Measurements from ENCODE around the gene EP400.
"Not testable (repeated sequence)": the region's sequence is repeated elsewhere in the genome, so short reads cannot be mapped to it uniquely, and the experiment has no call there.

EP400 gene

DNA sequence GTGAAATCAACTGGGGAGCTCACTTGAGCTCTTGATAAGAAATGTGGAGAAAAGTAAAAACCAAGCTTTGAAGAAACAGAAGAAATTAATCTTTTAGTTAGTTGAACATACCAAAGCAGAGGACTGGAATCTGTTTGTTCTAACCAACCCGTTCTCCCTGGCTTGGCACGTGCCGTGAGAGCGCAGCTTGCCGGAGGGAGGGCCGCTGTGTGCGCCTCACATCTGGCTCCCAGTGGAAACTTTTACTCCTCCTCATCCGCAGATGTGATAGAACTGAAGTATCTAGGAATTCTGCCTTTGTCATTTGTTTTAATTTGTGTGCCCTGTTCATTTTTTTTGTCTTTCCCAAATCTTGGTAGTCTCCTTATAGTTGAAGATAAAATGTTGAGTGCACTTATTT lies 129.5 kb downstream of the EP400 start:
- TF ChIP-seq, protein P1, sequence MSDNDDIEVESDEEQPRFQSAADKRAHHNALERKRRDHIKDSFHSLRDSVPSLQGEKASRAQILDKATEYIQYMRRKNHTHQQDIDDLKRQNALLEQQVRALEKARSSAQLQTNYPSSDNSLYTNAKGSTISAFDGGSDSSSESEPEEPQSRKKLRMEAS (IDR thresholded peaks at IDR 0.05; ENCODE audit: low read depth, low read length): no peak
- TF ChIP-seq, protein P2, sequence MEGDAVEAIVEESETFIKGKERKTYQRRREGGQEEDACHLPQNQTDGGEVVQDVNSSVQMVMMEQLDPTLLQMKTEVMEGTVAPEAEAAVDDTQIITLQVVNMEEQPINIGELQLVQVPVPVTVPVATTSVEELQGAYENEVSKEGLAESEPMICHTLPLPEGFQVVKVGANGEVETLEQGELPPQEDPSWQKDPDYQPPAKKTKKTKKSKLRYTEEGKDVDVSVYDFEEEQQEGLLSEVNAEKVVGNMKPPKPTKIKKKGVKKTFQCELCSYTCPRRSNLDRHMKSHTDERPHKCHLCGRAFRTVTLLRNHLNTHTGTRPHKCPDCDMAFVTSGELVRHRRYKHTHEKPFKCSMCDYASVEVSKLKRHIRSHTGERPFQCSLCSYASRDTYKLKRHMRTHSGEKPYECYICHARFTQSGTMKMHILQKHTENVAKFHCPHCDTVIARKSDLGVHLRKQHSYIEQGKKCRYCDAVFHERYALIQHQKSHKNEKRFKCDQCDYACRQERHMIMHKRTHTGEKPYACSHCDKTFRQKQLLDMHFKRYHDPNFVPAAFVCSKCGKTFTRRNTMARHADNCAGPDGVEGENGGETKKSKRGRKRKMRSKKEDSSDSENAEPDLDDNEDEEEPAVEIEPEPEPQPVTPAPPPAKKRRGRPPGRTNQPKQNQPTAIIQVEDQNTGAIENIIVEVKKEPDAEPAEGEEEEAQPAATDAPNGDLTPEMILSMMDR (IDR thresholded peaks at IDR 0.05; ENCODE audit: low read depth, low read length): no peak
- TF ChIP-seq POLR2A (IDR thresholded peaks at IDR 0.05; ENCODE audit: extremely low read depth, insufficient read length) (no peak), MYC (IDR thresholded peaks at IDR 0.05; ENCODE audit: low read depth, low read length) (no peak)
- H3K4me3 ChIP-seq (ENCODE audit: low read depth, low read length): no peak overlapping the region
- no peak for DNase-seq (ENCODE audit: low read depth)

DNA sequence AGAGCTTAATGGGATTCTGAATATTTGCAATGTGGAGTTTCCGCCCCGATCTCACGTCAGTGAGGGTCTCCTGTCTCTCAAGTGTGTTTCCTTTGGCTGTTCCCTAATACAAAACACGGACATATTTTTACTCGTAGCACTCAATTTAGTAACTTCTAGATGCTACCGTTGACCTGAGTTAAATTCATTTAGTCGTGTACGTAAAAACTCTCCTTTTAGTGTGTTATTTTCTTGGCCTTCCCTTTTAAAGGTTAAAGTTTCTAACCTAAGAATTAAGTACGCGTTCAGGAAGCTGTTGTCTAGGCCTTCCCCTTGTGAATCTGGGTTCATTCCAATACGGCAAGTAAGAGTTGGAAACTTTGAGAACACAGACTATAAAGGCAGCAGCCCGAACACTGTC lies 130.0 kb downstream of the EP400 start:
- TF ChIP-seq, protein P1 (IDR thresholded peaks at IDR 0.05; ENCODE audit: low read depth, low read length): no peak
- TF ChIP-seq POLR2A (IDR thresholded peaks at IDR 0.05; ENCODE audit: extremely low read depth, insufficient read length) (no peak), MYC (IDR thresholded peaks at IDR 0.05; ENCODE audit: low read depth, low read length) (no peak)
- TF ChIP-seq, protein P2 (IDR thresholded peaks at IDR 0.05; ENCODE audit: low read depth, low read length): no peak
- H3K4me3 ChIP-seq (ENCODE audit: low read depth, low read length): no peak overlapping the region
- DNase-seq (ENCODE audit: low read depth): no peak

DNA sequence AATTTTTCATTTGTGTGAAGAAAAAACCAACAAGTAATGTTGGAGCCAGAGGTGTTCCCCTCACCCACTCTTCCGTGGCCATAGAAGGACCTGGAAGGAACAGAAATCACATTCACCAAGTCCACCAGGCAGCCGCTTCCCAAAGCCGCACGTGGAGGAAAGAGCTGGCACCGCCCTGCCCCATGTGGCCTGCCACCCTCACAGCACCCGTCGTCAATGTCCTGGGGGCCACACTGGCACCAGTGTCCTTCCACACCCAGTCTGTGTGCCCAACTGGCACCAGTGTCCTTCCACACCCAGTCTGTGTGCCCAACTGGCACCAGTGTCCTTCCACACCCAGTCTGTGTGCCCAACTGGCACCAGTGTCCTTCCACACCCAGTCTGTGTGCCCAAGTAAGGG lies 130.8 kb downstream of the EP400 start:
- not testable (repeated sequence) for H3K4me3 ChIP-seq (ENCODE audit: low read depth, low read length); DNase-seq (ENCODE audit: low read depth)

DNA sequence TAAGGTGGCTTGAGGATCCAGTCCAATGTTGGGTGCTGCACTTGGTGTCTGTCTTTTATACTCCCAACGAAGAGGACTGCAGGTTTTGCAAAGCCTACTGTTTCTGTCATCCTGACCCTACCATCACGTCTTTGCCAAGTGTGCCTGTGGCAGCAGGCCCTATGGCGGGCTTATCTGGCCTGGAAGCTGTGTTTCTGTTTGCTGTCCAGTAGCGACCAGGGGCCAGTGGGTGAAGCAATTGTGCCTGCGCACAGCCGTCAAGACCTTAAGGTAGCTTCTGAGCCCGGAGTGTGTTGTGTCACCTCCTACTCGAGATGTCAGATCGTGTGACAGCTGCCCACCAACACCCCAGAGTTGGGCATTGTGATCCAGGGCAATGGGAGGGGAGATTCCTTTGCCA lies 131.7 kb downstream of the EP400 start:
- no peak for DNase-seq (ENCODE audit: low read depth)
- H3K4me3 ChIP-seq (ENCODE audit: low read depth, low read length): no peak overlapping the region
- TF ChIP-seq MYC (IDR thresholded peaks at IDR 0.05; ENCODE audit: low read depth, low read length) (no peak), POLR2A (IDR thresholded peaks at IDR 0.05; ENCODE audit: extremely low read depth, insufficient read length) (no peak)
- TF ChIP-seq, protein P2 (IDR thresholded peaks at IDR 0.05; ENCODE audit: low read depth, low read length): no peak
- TF ChIP-seq, protein P1 (IDR thresholded peaks at IDR 0.05; ENCODE audit: low read depth, low read length): no peak

DNA sequence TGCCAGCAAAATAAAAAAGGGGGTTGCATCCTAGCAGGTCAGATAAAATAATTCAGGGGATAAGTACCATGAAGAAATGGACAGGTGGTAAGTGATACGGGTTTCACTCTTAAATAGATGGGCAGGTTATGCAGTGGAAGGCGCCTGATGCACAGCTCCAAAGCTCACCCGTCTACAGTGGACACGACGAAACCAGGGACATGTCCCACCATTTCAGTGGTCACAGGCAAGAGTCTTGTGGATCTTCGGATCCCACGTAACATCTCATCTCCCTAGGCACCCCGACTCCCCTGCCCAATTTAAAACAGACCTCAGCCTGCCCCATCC lies 133.8 kb downstream of the EP400 start:
- no peak for DNase-seq (ENCODE audit: low read depth)

DNA sequence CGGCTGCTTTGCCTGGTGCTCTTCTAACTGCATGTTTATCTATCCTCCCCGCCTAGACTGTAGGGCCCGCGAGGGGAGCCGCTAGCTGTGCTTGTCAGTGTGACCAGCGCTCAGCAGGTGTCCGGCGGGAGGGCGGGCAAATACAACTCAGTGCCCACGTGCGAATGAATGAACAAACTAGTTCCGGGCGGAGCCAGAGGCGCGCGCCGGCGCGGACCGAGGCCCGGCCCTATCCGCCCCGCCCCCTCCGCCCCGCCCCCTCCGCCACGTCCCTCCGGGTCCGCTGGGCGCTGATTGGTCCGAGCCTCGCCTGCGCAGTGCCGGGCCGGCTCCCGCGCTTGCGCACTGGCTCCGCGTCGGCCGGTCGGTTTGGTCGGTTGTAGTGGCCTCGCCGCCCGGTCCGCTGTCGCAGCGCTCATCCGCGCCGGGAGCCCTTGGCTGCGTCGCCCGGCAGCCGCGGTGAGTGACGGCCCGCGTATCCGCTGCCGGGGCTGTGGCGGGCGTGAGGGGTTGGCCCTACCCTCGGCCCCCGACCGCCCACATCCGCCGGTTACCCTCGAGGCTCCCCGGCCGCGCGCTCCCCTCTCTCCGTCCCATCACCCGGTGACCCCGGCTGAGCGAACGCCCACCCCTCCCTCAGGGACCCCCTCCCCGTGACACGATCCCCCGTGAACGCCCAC lies 134.3 kb downstream of the EP400 start:
- DNase-seq (ENCODE audit: low read depth): peak; percentile 98
- peak overlapping the region; percentile 69 for H3K4me3 ChIP-seq (ENCODE audit: low read depth, low read length)
- TF ChIP-seq, protein P2 (IDR thresholded peaks at IDR 0.05; ENCODE audit: low read depth, low read length): no peak
- TF ChIP-seq, protein P1 (IDR thresholded peaks at IDR 0.05; ENCODE audit: low read depth, low read length): peak; percentile 98
- TF ChIP-seq MYC (IDR thresholded peaks at IDR 0.05; ENCODE audit: low read depth, low read length): peak; percentile 97
- peak; percentile 93 for TF ChIP-seq POLR2A (IDR thresholded peaks at IDR 0.05; ENCODE audit: extremely low read depth, insufficient read length)

More for the DNA sequence above, 133.8 kb downstream of the EP400 start:
- H3K4me3 ChIP-seq (ENCODE audit: low read depth, low read length): peak overlapping the region; percentile 55
- TF ChIP-seq POLR2A (IDR thresholded peaks at IDR 0.05; ENCODE audit: extremely low read depth, insufficient read length) (no peak), MYC (IDR thresholded peaks at IDR 0.05; ENCODE audit: low read depth, low read length) (no peak)
- TF ChIP-seq, protein P1 (IDR thresholded peaks at IDR 0.05; ENCODE audit: low read depth, low read length): no peak
- TF ChIP-seq, protein P2 (IDR thresholded peaks at IDR 0.05; ENCODE audit: low read depth, low read length): no peak

All from NB4 (cell line).